ENCODE measurements around the gene EDDM13. TPM values are rescaled to one million over a fixed set of nuclear protein-coding genes. Genes with fewer than 3 reads are reported as not detected.

EDDM13 gene
- total and polyA plus RNA-seq, 2 donors (not counting 3 experiments of a cell fraction or from before 2014, with no cell fraction given) = 0.51 TPM; not detected in 1

GRCh38 chr19:56271151-56271550 is 1.4 kb upstream of the EDDM13 start:
- Histone ChIP-seq H2AFZ (ENCODE audit: low read depth, low read length) (no peak overlapping the region), H3K27me3 (ENCODE audit: control insufficient read depth in 2 of 2, insufficient read depth in 2 of 2, low read length in 2 of 2) (no peaks in the 10 kb centered on the region), H3K4me3 (replicated peaks in 1 of 3; ENCODE audit: insufficient read depth in 1 of 3, low read depth in 1 of 3, low read length in 3 of 3) (no peak overlapping the region), H3K4me2 (ENCODE audit: insufficient read depth, low read length) (no peak overlapping the region), H3K36me3 (ENCODE audit: control insufficient read depth in 2 of 2, extremely low read depth in 1 of 2, insufficient read depth in 2 of 2, low read length in 2 of 2) (no peaks in the 10 kb centered on the region), H3K4me1 (ENCODE audit: control insufficient read depth, extremely low read depth, insufficient read depth, low read length) (peaks cover 27% of the 10 kb centered on the region), H3K27ac (ENCODE audit: insufficient read depth, low read depth, low read length) (no peak overlapping the region), H3K9ac (replicated peaks; ENCODE audit: extremely low read depth, insufficient read depth, low read length) (no peak overlapping the region), H3K9me1 (replicated peaks; ENCODE audit: control insufficient read depth, extremely low read depth, insufficient read depth, low read length) (no peaks in the 10 kb centered on the region), H4K20me1 (replicated peaks; ENCODE audit: control insufficient read depth, extremely low read depth, insufficient read depth, low read length) (no peaks in the 10 kb centered on the region), H3K79me2 (ENCODE audit: control insufficient read depth, insufficient read depth, low read length) (no peaks in the 10 kb centered on the region), H3K9me3 (replicated peaks; ENCODE audit: control insufficient read depth, insufficient read depth, low read length) (no peaks in the 10 kb centered on the region)
- intact Hi-C loops (cut with micrococcal nuclease) (no loop called here), dilution Hi-C loops (cut with MboI; ENCODE audit: extremely low pct_ligation_motif_present, low sequenced_read_pairs) (no loop called here)
- CTCF ChIA-PET = interaction anchor here (1.2 to 6.0 kb wide), 5 partner anchors 10 to 62 kb away, joined by 4 to 70 read pairs (median 10); no protein-coding TSS in a partner anchor
- no peak for FAIRE-seq
- POLR2A ChIA-PET = no interaction called here
- DNase-seq (ENCODE audit: low read depth, low spot score) = no peak
- TF ChIP-seq JUN (IDR thresholded peaks at IDR 0.05; ENCODE audit: borderline replicate concordance, insufficient read depth, insufficient read length, low read depth) (no peak), MYC (IDR thresholded peaks at IDR 0.05; ENCODE audit: low read depth, low read length) (no peak), MAX (IDR thresholded peaks at IDR 0.05; ENCODE audit: insufficient read depth, insufficient read length) (no peak), FOS (IDR thresholded peaks at IDR 0.05; ENCODE audit: borderline replicate concordance, insufficient read depth, low read length) (no peak), EZH2 (IDR thresholded peaks at IDR 0.05; ENCODE audit: borderline replicate concordance, low read depth, low read length, severe bottlenecking) (no peak)
- TF ChIP-seq, protein P1, sequence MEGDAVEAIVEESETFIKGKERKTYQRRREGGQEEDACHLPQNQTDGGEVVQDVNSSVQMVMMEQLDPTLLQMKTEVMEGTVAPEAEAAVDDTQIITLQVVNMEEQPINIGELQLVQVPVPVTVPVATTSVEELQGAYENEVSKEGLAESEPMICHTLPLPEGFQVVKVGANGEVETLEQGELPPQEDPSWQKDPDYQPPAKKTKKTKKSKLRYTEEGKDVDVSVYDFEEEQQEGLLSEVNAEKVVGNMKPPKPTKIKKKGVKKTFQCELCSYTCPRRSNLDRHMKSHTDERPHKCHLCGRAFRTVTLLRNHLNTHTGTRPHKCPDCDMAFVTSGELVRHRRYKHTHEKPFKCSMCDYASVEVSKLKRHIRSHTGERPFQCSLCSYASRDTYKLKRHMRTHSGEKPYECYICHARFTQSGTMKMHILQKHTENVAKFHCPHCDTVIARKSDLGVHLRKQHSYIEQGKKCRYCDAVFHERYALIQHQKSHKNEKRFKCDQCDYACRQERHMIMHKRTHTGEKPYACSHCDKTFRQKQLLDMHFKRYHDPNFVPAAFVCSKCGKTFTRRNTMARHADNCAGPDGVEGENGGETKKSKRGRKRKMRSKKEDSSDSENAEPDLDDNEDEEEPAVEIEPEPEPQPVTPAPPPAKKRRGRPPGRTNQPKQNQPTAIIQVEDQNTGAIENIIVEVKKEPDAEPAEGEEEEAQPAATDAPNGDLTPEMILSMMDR (IDR thresholded peaks at IDR 0.05; ENCODE audit: extremely low read depth in 1 of 2, insufficient read depth in 1 of 2, low read depth in 1 of 2, low read length in 2 of 2) = no peak
- no TSS peak for BruUV-seq (replicated peaks)
